HEK293T (cell line): ENCODE results near the gene DHTKD1.

Experiments used
- BHLHE40 ChIP-seq: fragments of 450-650 bp; IDR thresholded peaks from 2 replicates; pipeline ENCODE4 v1.6.1; 2016; ENCODE audit warnings: mild to moderate bottlenecking, moderate library complexity, borderline replicate concordance
- FOXA1 ChIP-seq: fragments of 450-650 bp; IDR thresholded peaks from 2 replicates; pipeline ENCODE4 v1.6.1; 2016; ENCODE audit warnings: mild to moderate bottlenecking
- FOXK2 ChIP-seq: fragments of 450-650 bp; IDR thresholded peaks from 2 replicates; pipeline ENCODE4 v1.6.1; 2016; ENCODE audit warnings: mild to moderate bottlenecking
- FOXM1 ChIP-seq: fragments of 450-650 bp; IDR thresholded peaks from 2 replicates; pipeline ENCODE4 v1.6.1; 2017; ENCODE audit warnings: mild to moderate bottlenecking, borderline replicate concordance
- HDGF ChIP-seq: fragments of 450-650 bp; IDR thresholded peaks from 2 replicates; pipeline ENCODE4 v1.6.1; 2017; ENCODE audit warnings: antibody characterized with exemption, borderline replicate concordance
- L3MBTL2 ChIP-seq: fragments of 450-650 bp; conservative IDR thresholded peaks from 2 replicates; pipeline ENCODE4 v1.6.1; 2016; ENCODE audit warnings: mild to moderate bottlenecking
- LEF1 ChIP-seq: fragments of 450-650 bp; IDR thresholded peaks from 2 replicates; pipeline ENCODE4 v1.6.1; 2017; ENCODE audit warnings: mild to moderate bottlenecking, borderline replicate concordance
- NFRKB ChIP-seq: fragments of 450-650 bp; IDR thresholded peaks from 2 replicates; pipeline ENCODE4 v1.6.1; 2016; ENCODE audit warnings: mild to moderate bottlenecking, moderate library complexity
- SP1 ChIP-seq: fragments of 450-650 bp; IDR thresholded peaks from 2 replicates; pipeline ENCODE4 v1.6.1; 2017
- SUZ12 ChIP-seq: fragments of 450-650 bp; IDR thresholded peaks from 2 replicates; pipeline ENCODE4 v1.6.1; 2016; ENCODE audit warnings: mild to moderate bottlenecking
- TARDBP ChIP-seq: fragments of 450-650 bp; IDR thresholded peaks from 2 replicates; pipeline ENCODE4 v1.6.1; 2016
- TF ChIP-seq, protein P1 (sequence below): fragments of 450-650 bp; IDR thresholded peaks from 2 replicates; pipeline ENCODE4 v1.6.1; 2016

DNA sequence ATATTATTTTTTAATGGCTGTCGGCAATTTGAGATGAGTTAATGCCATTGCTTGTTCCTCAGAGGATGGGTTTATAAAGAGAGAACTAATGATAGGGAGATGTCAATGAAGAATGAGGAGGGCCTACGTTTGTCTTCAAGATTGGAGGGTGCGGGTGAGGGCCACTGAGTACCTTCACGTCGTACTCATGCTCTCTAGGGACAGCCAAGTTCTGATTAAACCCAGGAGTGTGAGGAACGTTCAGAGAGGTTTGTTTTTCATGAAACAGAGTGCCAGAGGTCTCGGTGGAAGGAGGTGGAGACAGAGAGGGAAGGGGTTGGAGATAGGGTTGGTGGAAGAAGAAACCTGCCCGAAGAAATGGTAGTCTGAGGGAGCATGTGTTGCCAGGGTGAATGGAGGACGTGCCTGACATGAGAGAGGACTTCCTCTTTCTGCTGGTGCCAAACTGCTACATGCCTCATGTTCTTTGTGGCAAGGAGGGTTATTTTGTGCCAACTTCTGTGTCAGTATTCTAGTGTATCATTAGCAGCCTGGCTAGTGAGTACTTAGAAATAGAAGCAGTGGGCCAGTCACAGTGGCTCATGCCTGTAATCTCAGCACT lies 8.9 kb downstream of the DHTKD1 start:
- TF ChIP-seq TARDBP (no peak), FOXM1 (no peak), FOXK2 (no peak), SP1 (no peak), LEF1 (no peak), HDGF (no peak), FOXA1 (no peak), NFRKB (no peak), SUZ12 (no peak), BHLHE40 (no peak), L3MBTL2 (no peak)
- TF ChIP-seq, protein P1, sequence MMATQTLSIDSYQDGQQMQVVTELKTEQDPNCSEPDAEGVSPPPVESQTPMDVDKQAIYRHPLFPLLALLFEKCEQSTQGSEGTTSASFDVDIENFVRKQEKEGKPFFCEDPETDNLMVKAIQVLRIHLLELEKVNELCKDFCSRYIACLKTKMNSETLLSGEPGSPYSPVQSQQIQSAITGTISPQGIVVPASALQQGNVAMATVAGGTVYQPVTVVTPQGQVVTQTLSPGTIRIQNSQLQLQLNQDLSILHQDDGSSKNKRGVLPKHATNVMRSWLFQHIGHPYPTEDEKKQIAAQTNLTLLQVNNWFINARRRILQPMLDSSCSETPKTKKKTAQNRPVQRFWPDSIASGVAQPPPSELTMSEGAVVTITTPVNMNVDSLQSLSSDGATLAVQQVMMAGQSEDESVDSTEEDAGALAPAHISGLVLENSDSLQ, result no peak
